Thyroid gland (tissue), 4 donors: ENCODE data around the gene GAK.

ENCODE experiments used
- POLR2A ChIP-seq, 2 donors: fragments of 450-650 bp; IDR thresholded peaks; one replicate each; pipeline ENCODE4 v1.6.1; 2017; ENCODE audit warnings: antibody characterized with exemption in 2 of 2, mild to moderate bottlenecking in 2 of 2, moderate library complexity in 1 of 2
- TF ChIP-seq, protein P1 (sequence below), 6 experiments: fragments of 200-600 bp in 3 of 6; fragments of 450-650 bp in 3 of 6; sonication (generic) in 3 of 6; IDR thresholded peaks; one replicate each; pipeline ENCODE4 v1.5.1; 2016 to 2019; ENCODE audit warnings: antibody characterized with exemption in 6 of 6, mild to moderate bottlenecking in 2 of 6, inconsistent platforms in 1 of 6, moderate library complexity in 1 of 6

DNA sequence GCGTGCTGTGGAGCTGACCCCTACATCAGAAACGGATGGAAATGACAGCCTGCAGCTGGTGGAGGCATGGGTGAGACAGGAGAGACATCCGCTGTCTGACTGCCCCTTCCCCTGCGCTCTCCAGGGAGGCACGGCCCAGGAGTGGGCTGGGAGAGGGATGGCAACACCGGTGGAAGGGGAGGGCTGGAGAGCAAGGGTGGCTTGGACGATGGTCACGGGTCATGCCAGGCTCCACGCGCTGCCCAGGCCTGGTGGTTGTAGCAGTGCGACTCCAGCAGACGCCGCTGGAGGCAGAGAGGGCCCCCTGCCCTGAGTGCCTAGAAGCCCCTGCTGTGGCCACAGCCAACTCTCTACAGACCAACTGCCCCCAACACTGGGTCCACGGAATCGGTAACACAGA lies 47.9 kb downstream of the GAK start:
- TF ChIP-seq, protein P1, sequence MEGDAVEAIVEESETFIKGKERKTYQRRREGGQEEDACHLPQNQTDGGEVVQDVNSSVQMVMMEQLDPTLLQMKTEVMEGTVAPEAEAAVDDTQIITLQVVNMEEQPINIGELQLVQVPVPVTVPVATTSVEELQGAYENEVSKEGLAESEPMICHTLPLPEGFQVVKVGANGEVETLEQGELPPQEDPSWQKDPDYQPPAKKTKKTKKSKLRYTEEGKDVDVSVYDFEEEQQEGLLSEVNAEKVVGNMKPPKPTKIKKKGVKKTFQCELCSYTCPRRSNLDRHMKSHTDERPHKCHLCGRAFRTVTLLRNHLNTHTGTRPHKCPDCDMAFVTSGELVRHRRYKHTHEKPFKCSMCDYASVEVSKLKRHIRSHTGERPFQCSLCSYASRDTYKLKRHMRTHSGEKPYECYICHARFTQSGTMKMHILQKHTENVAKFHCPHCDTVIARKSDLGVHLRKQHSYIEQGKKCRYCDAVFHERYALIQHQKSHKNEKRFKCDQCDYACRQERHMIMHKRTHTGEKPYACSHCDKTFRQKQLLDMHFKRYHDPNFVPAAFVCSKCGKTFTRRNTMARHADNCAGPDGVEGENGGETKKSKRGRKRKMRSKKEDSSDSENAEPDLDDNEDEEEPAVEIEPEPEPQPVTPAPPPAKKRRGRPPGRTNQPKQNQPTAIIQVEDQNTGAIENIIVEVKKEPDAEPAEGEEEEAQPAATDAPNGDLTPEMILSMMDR (IDR thresholded peaks at IDR 0.05), result no peak
- TF ChIP-seq POLR2A (IDR thresholded peaks at IDR 0.05), result no peak
